DOHH2 (cell line): ENCODE measurements around the gene CLTA.
"Not testable (repeated sequence)": the region's sequence is repeated elsewhere in the genome, so short reads cannot be mapped to it uniquely, and the experiment has no call there.

Experiments
- H3F3A ChIP-seq: fragments of 200-600 bp; sonication (generic), shearing (Covaris generic); 2 replicates; pipeline ENCODE4 v1.6.0; 2016; ENCODE audit warnings: antibody characterized with exemption, mild to moderate bottlenecking; ENCODE audit not compliant: control insufficient read depth, insufficient read depth
- H3K27ac ChIP-seq: fragments of 200-600 bp; sonication (generic); 2 replicates; pipeline ENCODE4 v1.5.1; 2014; ENCODE audit warnings: low read depth, mild to moderate bottlenecking, low read length, moderate library complexity
- H3K27me3 ChIP-seq: fragments of 200-600 bp; sonication (generic); 2 replicates; pipeline ENCODE4 v1.6.1; 2014; ENCODE audit warnings: mild to moderate bottlenecking, low read length, mixed read lengths; ENCODE audit not compliant: control insufficient read depth
- H3K36me3 ChIP-seq: fragments of 200-600 bp; sonication (generic); 2 replicates; pipeline ENCODE4 v1.6.1; 2014; ENCODE audit warnings: mild to moderate bottlenecking, low read length, moderate library complexity, mixed read lengths; ENCODE audit not compliant: control insufficient read depth
- H3K4me1 ChIP-seq: fragments of 200-600 bp; sonication (generic); 2 replicates; pipeline ENCODE4 v1.6.1; 2014; ENCODE audit warnings: mild to moderate bottlenecking, low read length, mixed read lengths; ENCODE audit not compliant: control insufficient read depth
- H3K4me2 ChIP-seq: fragments of 200-600 bp; sonication (generic); 2 replicates; pipeline ENCODE4 v1.6.0; 2014; ENCODE audit warnings: mild to moderate bottlenecking, low read length, moderate library complexity
- H3K4me3 ChIP-seq: fragments of 200-600 bp; sonication (generic); 2 replicates; pipeline ENCODE4 v1.5.1; 2014; ENCODE audit warnings: mild to moderate bottlenecking, low read length, mixed read lengths
- H3K79me2 ChIP-seq: fragments of 200-600 bp; sonication (generic); 2 replicates; pipeline ENCODE4 v1.6.1; 2014; ENCODE audit warnings: mild to moderate bottlenecking, low read length, mixed read lengths; ENCODE audit not compliant: control insufficient read depth
- H3K9me2 ChIP-seq: fragments of 200-600 bp; sonication (generic); replicated peaks from 2 replicates; pipeline ENCODE4 v1.6.1; 2014; ENCODE audit warnings: mild to moderate bottlenecking, low read length, mixed read lengths; ENCODE audit not compliant: control insufficient read depth
- H3K9me3 ChIP-seq: fragments of 200-600 bp; sonication (generic); 2 replicates; pipeline ENCODE4 v1.6.1; 2014; ENCODE audit warnings: antibody characterized with exemption, low read length, mixed read lengths; ENCODE audit not compliant: control insufficient read depth, insufficient read depth
- H4K20me1 ChIP-seq: fragments of 200-600 bp; sonication (generic); 2 replicates; pipeline ENCODE4 v1.6.0; 2014; ENCODE audit warnings: low read depth, mild to moderate bottlenecking, antibody characterized with exemption, low read length, moderate library complexity; ENCODE audit not compliant: control insufficient read depth, insufficient read depth
- CTCF ChIP-seq: fragments of 200-600 bp; sonication (generic); IDR thresholded peaks from one replicate; pipeline ENCODE4 v1.5.1; 2014; ENCODE audit warnings: antibody characterized with exemption, mild to moderate bottlenecking, low read depth, low read length; ENCODE audit not compliant: poor library complexity, severe bottlenecking
- EZH2phosphoT487 ChIP-seq: fragments of 200-600 bp; sonication (generic); IDR thresholded peaks from 2 replicates; pipeline ENCODE4 v1.6.1; 2017; ENCODE audit warnings: borderline replicate concordance, mild to moderate bottlenecking, antibody characterized with exemption, low read length, moderate library complexity, mixed read lengths

CLTA gene

GRCh38 chr9:36237230-36237629, 46.5 kb downstream of the CLTA start:
- Histone ChIP-seq H3F3A (peaks cover 9% of the 10 kb centered on the region), H3K4me2 (no peak overlapping the region), H3K4me1 (no peaks in the 10 kb centered on the region), H3K9me2 (no peaks in the 10 kb centered on the region), H3K79me2 (0 out of 2 replicates have a peak, but pooled peaks cover 2% of the 10 kb centered on the region), H3K36me3 (peaks cover 60% of the 10 kb centered on the region), H3K27ac (no peak overlapping the region), H3K9me3 (no peaks in the 10 kb centered on the region), H3K27me3 (no peaks in the 10 kb centered on the region), H4K20me1 (no peaks in the 10 kb centered on the region; the same call in 1 of the 2 replicates), H3K4me3 (no peak overlapping the region)
- no peak for TF ChIP-seq EZH2phosphoT487
- TF ChIP-seq CTCF, result no peak

- not testable (repeated sequence) for H3F3A ChIP-seq, H4K20me1 ChIP-seq, H3K9me3 ChIP-seq, H3K4me2 ChIP-seq, H3K9me2 ChIP-seq, H3K27me3 ChIP-seq, H3K4me3 ChIP-seq, H3K27ac ChIP-seq, H3K4me1 ChIP-seq, H3K79me2 ChIP-seq
- H3K36me3 ChIP-seq, result peaks cover 56% of the 10 kb centered on the region
These were observed 48.5 kb downstream of the CLTA start for GRCh38 chr9:36239205-36239604.

- not testable (repeated sequence) for H3K4me2 ChIP-seq, H4K20me1 ChIP-seq, H3K79me2 ChIP-seq, H3K27me3 ChIP-seq, H3K4me1 ChIP-seq, H3K27ac ChIP-seq, H3F3A ChIP-seq, H3K9me3 ChIP-seq, H3K4me3 ChIP-seq, H3K9me2 ChIP-seq
- peaks cover 55% of the 10 kb centered on the region for H3K36me3 ChIP-seq
These were observed 49.0 kb downstream of the CLTA start for GRCh38 chr9:36239675-36240074.

- Histone ChIP-seq H3F3A (peaks cover 9% of the 10 kb centered on the region; the same call in 1 of the 2 replicates), H4K20me1 (no peaks in the 10 kb centered on the region), H3K36me3 (peaks cover 60% of the 10 kb centered on the region), H3K4me3 (no peak overlapping the region), H3K27me3 (no peaks in the 10 kb centered on the region), H3K9me2 (no peaks in the 10 kb centered on the region), H3K9me3 (no peaks in the 10 kb centered on the region), H3K4me2 (no peak overlapping the region), H3K79me2 (peaks cover 39% of the 10 kb centered on the region), H3K4me1 (peaks cover 26% of the 10 kb centered on the region), H3K27ac (no peak overlapping the region)
- no peak for TF ChIP-seq EZH2phosphoT487
- no peak for TF ChIP-seq CTCF
These were observed 55.2 kb downstream of the CLTA start for GRCh38 chr9:36245906-36246305.
